Lower leg skin (tissue), 3 donors: ENCODE data around the gene ABI2.

Experiments
- CTCF ChIP-seq, 3 donors: fragments of 450-650 bp; IDR thresholded peaks; one replicate each; pipeline ENCODE4 v1.5.1; 2016; ENCODE audit warnings: antibody characterized with exemption in 3 of 3, mild to moderate bottlenecking in 3 of 3, moderate library complexity in 2 of 3
- POLR2A ChIP-seq, 2 donors: fragments of 450-650 bp; IDR thresholded peaks; one replicate each; pipeline ENCODE4 v1.6.1; 2016 to 2017; ENCODE audit warnings: antibody characterized with exemption in 2 of 2, mild to moderate bottlenecking in 1 of 2, moderate library complexity in 1 of 2

GRCh38 chr2:203441463-203441862, 113.3 kb downstream of the ABI2 start:
- TF ChIP-seq POLR2A (IDR thresholded peaks at IDR 0.05) (no peak), CTCF (IDR thresholded peaks at IDR 0.05) (no peak)
